ENCODE results near the gene TOP1.

The TOP1 gene

GRCh38 chr20:41048461-41049301, 20.1 kb downstream of the TOP1 start (continued):
- TF ChIP-seq ZNF18 (tag by site-specific recombination; IDR thresholded peaks at IDR 0.05) (peak; percentile 81), ZXDB (tag by site-specific recombination; IDR thresholded peaks at IDR 0.05) (peak; percentile 95), ZNF302 (tag by site-specific recombination; IDR thresholded peaks at IDR 0.05; ENCODE audit: low read depth) (no peak), KLF9 (tag by site-specific recombination; IDR thresholded peaks at IDR 0.05; ENCODE audit: low read depth) (no peak), ZNF692 (tag by site-specific recombination; IDR thresholded peaks at IDR 0.05) (no peak), ZNF37A (tag by site-specific recombination; IDR thresholded peaks at IDR 0.05) (no peak), ZNF610 (tag by site-specific recombination; IDR thresholded peaks at IDR 0.05; ENCODE audit: borderline replicate concordance) (peak; percentile 79), REST (tag by site-specific recombination; IDR thresholded peaks at IDR 0.05) (no peak), HIC1 (tag by site-specific recombination; IDR thresholded peaks at IDR 0.05) (peak; percentile 65; the same call in 1 of the 2 replicates), WT1 (tag by site-specific recombination; IDR thresholded peaks at IDR 0.05) (peak; percentile 93), PRDM4 (tag by site-specific recombination; IDR thresholded peaks at IDR 0.05) (peak; percentile 82), ZNF23 (tag by site-specific recombination; IDR thresholded peaks at IDR 0.05; ENCODE audit: borderline replicate concordance) (no peak), ZNF555 (tag by site-specific recombination; conservative IDR thresholded peaks at IDR 0.05) (no peak), EGR2 (tag by site-specific recombination; IDR thresholded peaks at IDR 0.05; ENCODE audit: low read depth) (peak; percentile 61), PRDM1 (tag by site-specific recombination; IDR thresholded peaks at IDR 0.05) (no peak), ZNF677 (tag by site-specific recombination; IDR thresholded peaks at IDR 0.05) (no peak), ZNF623 (tag by site-specific recombination; IDR thresholded peaks at IDR 0.05) (no peak), ZFP69B (tag by site-specific recombination; IDR thresholded peaks at IDR 0.05) (no peak), ZNF792 (tag by site-specific recombination; IDR thresholded peaks at IDR 0.05) (no peak), ZNF19 (tag by site-specific recombination; IDR thresholded peaks at IDR 0.05; ENCODE audit: low read depth) (no peak), KLF7 (tag by site-specific recombination; IDR thresholded peaks at IDR 0.05; ENCODE audit: borderline replicate concordance) (peak; percentile 62; the same call in 1 of the 2 replicates), PRDM6 (tag by site-specific recombination; IDR thresholded peaks at IDR 0.05) (peak; percentile 88), REPIN1 (tag by site-specific recombination; IDR thresholded peaks at IDR 0.05; ENCODE audit: low read depth) (no peak), SCRT2 (tag by site-specific recombination; IDR thresholded peaks at IDR 0.05) (no peak), ZNF747 (tag by site-specific recombination; IDR thresholded peaks at IDR 0.05) (no peak), ZNF514 (tag by site-specific recombination; IDR thresholded peaks at IDR 0.05) (no peak), SP7 (tag by site-specific recombination; IDR thresholded peaks at IDR 0.05) (peak; percentile 96)

Data from HEK293 (cell line).